Keratinocyte (primary cell): ENCODE measurements around the gene NECAP2. TPM values are rescaled to one million over a fixed set of nuclear protein-coding genes. Genes with fewer than 3 reads are reported as not detected.
"Not testable (repeated sequence)": the region's sequence is repeated elsewhere in the genome, so short reads cannot be mapped to it uniquely, and the experiment has no call there.

Source experiments
- DNase-seq: peaks from one replicate; pipeline ENCODE4 v3.0.0-alpha.2; 2011; ENCODE audit warnings: low read depth, missing footprints, low spot score
- FAIRE-seq: peaks from 2 replicates; lab custom pipeline; 2011; peaks lifted over from hg19 to GRCh38; lab: Jason Lieb, UNC
- H2AFZ ChIP-seq: 2 replicates; pipeline ENCODE4 v1.6.0; 2012; ENCODE audit warnings: low read length, control low read depth, inconsistent platforms; ENCODE audit not compliant: control insufficient read depth
- H3K27ac ChIP-seq: 2 replicates; pipeline ENCODE4 v1.5.1; 2011; ENCODE audit warnings: low read length; ENCODE audit not compliant: control insufficient read depth, insufficient read depth
- H3K27me3 ChIP-seq: 3 replicates; pipeline ENCODE4 v1.6.0; 2011; ENCODE audit warnings: low read length; ENCODE audit not compliant: control insufficient read depth, insufficient read depth; ENCODE audit errors: extremely low read depth
- H3K36me3 ChIP-seq, 2 experiments: 2 replicates in 1 of 2; 3 replicates in 1 of 2; pipeline ENCODE4 v1.5.1; 2011; ENCODE audit warnings: low read length in 2 of 2, mild to moderate bottlenecking in 1 of 2; ENCODE audit not compliant: control insufficient read depth in 2 of 2, insufficient read depth in 2 of 2; ENCODE audit errors: extremely low read depth in 1 of 2
- H3K4me1 ChIP-seq: 3 replicates; pipeline ENCODE4 v1.5.1; 2011; ENCODE audit warnings: low read length; ENCODE audit not compliant: control insufficient read depth, insufficient read depth; ENCODE audit errors: extremely low read depth
- H3K4me2 ChIP-seq: 3 replicates; pipeline ENCODE4 v1.6.0; 2011; ENCODE audit warnings: low read depth, low read length; ENCODE audit not compliant: control insufficient read depth, insufficient read depth; ENCODE audit errors: extremely low read depth
- H3K4me3 ChIP-seq, 3 experiments: fragments of 200-600 bp in 1 of 3; sonication (generic) in 1 of 3; 2 replicates in 2 of 3; 3 replicates in 1 of 3; pipeline ENCODE4 v1.5.1; 2011 to 2016; ENCODE audit warnings: low read length in 3 of 3, mild to moderate bottlenecking in 3 of 3, control low read depth in 2 of 3, inconsistent platforms in 1 of 3, low read depth in 1 of 3, mixed read lengths in 1 of 3, mixed run types in 1 of 3, moderate library complexity in 1 of 3; ENCODE audit not compliant: control insufficient read depth in 2 of 3, insufficient read depth in 2 of 3; ENCODE audit errors: extremely low read depth in 1 of 3
- H3K79me2 ChIP-seq: 2 replicates; pipeline ENCODE4 v1.6.0; 2012; ENCODE audit warnings: low read length; ENCODE audit not compliant: control insufficient read depth, insufficient read depth
- H3K9ac ChIP-seq: 3 replicates; pipeline ENCODE4 v1.6.0; 2011; ENCODE audit warnings: low read length; ENCODE audit not compliant: control insufficient read depth, insufficient read depth; ENCODE audit errors: extremely low read depth
- H3K9me1 ChIP-seq: 3 replicates; pipeline ENCODE4 v1.6.0; 2011; ENCODE audit warnings: low read length; ENCODE audit not compliant: control insufficient read depth, insufficient read depth; ENCODE audit errors: extremely low read depth
- H3K9me3 ChIP-seq: 2 replicates; pipeline ENCODE4 v1.5.1; 2012; ENCODE audit warnings: low read depth, low read length; ENCODE audit not compliant: control insufficient read depth
- H4K20me1 ChIP-seq: 3 replicates; pipeline ENCODE4 v1.6.0; 2011; ENCODE audit warnings: low read length; ENCODE audit not compliant: control insufficient read depth, insufficient read depth; ENCODE audit errors: extremely low read depth
- dilution Hi-C: fragments of 300-500 bp; cut with MboI; formaldehyde crosslinking; loops from one replicate; pipeline ENCODE4 v1.7.0; 2020; ENCODE audit warnings: low sequenced_read_pairs; ENCODE audit not compliant: extremely low pct_ligation_motif_present
- polyA plus RNA-seq, 5 experiments: library from polyadenylated mRNA; depleted of rRNA in 3 of 5; stranded (reverse) in 3 of 5; stranded (forward) in 1 of 5; unstranded in 1 of 5; fragments of >200 nt; gene quantifications; 1 replicate in 1 of 5; 2 replicates in 3 of 5; 3 replicates in 1 of 5; pipeline versions ENCODE4 v1.2.1 to v1.2.3, GENCODE V29; 2011 to 2012; ENCODE audit warnings: missing spikeins in 2 of 5, low read depth in 1 of 5, low replicate concordance in 1 of 5

NECAP2 gene
- polyA plus RNA-seq, 1 donor (not counting 4 experiments of a cell fraction or from before 2014, with no cell fraction given) = 75.7 TPM

DNA sequence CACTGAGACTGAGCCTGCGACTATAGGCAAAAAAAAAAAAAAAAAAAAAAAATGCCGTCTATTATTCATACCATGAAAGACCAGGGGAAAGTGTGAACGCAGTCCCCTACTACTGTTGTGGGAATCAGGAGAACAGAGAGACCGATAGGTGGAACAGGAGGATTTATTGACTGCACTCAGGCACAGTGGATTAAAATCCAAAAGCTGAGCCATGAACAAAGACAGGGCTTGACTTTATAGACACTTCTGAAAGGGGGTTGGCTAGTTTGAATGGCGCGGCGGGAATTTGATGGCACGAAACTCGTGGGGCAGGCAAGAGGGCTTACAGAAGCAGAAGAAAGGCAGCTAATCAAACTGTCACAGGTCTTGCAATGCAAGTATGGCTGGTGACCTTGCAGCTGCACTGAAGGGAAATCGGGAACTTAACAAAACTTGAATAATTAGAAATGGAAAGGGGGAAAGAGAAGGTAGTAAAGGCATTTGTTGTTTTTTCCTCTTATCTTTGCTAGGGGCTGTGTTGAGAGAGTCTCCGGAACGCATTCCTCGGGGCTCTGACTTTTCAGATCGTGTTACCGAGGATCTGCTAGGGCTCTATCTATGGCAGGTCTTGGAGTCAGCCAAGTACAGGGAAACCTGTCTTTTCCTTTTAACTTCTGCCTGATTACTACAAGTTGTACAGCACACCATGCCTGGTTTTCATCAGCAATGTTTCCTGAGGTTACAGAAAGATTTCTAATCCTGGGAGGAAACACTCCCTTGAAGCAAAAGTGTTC is 66.0 kb downstream of the NECAP2 start:
- FAIRE-seq, H3K79me2 ChIP-seq, H3K27ac ChIP-seq, H4K20me1 ChIP-seq, H3K9ac ChIP-seq, H3K4me3 ChIP-seq, H3K9me1 ChIP-seq, H3K9me3 ChIP-seq, H3K36me3 ChIP-seq, dilution Hi-C loops, H3K27me3 ChIP-seq, H2AFZ ChIP-seq, H3K4me1 ChIP-seq, DNase-seq, H3K4me2 ChIP-seq: not testable (repeated sequence)

DNA sequence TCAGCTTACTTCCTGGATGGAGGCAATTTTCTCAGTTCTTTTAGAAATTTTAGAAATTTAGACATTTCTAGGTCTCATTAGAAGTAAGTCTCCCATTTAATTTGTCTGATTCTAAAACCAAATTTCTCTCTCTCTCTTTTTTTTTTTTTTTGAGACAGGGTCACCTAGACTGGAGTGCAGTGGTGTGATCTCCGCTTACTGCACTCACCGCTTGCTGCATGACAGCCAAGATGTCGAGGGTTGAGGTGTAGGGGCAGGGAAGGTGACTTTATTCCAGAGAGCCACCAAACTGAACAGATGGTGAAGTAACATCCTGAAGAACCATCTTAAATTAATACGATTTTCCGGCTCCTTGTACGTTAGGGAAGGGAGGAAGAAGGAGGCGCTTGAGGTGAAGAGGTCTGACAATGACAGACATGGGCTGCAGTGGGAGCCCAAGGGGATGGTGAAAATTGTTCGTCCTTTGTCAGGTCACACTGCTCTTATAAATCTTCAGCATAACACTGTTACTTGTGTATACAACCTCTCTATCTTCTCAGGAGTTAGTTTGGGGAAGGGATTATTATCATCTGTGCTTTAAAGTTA is 68.4 kb downstream of the NECAP2 start:
- FAIRE-seq, H3K36me3 ChIP-seq, H3K4me1 ChIP-seq, H4K20me1 ChIP-seq, H3K9ac ChIP-seq, dilution Hi-C loops, H3K27me3 ChIP-seq, H3K4me2 ChIP-seq, H2AFZ ChIP-seq, H3K27ac ChIP-seq, H3K9me3 ChIP-seq, DNase-seq, H3K9me1 ChIP-seq, H3K79me2 ChIP-seq, H3K4me3 ChIP-seq: not testable (repeated sequence)

Other genes starting within 250 kb of the NECAP2 start
- 5.0 to 7.1 TPM (median 5.1 TPM) in 3 replicates for gene ARHGEF19, start 228.1 kb upstream of the NECAP2 start, polyA plus RNA-seq
- 1.7 to 3.6 TPM (median 2.5 TPM) in 3 replicates for gene CPLANE2, start 203.5 kb upstream of the NECAP2 start, polyA plus RNA-seq
- gene FBXO42, start 88.2 kb upstream of the NECAP2 start, polyA plus RNA-seq = 14.1 to 18.0 TPM (median 15.8 TPM) in 3 replicates
- gene SZRD1, start 73.5 kb upstream of the NECAP2 start, polyA plus RNA-seq = 68.7 to 106 TPM (median 74.1 TPM) in 3 replicates
- gene SPATA21, start 3.3 kb upstream of the NECAP2 start, polyA plus RNA-seq = 0.04 TPM in 1 of 3 replicates, not detected in the others
- 66.0 to 67.0 TPM in 2 of 3 replicates, not detected in the other for gene RNU1-1, start 73.6 kb downstream of the NECAP2 start, polyA plus RNA-seq
- gene NBPF1, start 172.8 kb downstream of the NECAP2 start, polyA plus RNA-seq = 12.8 to 16.4 TPM (median 14.2 TPM) in 3 replicates
- 66.0 to 67.0 TPM in 2 of 3 replicates, not detected in the other for gene RNU1-3, start 226.2 kb downstream of the NECAP2 start, polyA plus RNA-seq